IPS-NIHi7 (cell line): Measurements from ENCODE around the gene SHMT2.

Experiments
- DNase-seq: peaks from one replicate; pipeline ENCODE4 v3.0.0; 2012; ENCODE audit warnings: mixed read lengths; ENCODE audit errors: extremely low spot score

Gene SHMT2

GRCh38 chr12:57198329-57198728, 31.2 kb upstream of the SHMT2 start:
- DNase-seq = no peak

- DNase-seq = no peak
Observed at GRCh38 chr12:57199191-57199590, 30.3 kb upstream of the SHMT2 start.

- DNase-seq = no peak
Observed at GRCh38 chr12:57200497-57200896, 29.0 kb upstream of the SHMT2 start.

- DNase-seq = no peak
Observed at GRCh38 chr12:57201219-57201618, 28.3 kb upstream of the SHMT2 start.

GRCh38 chr12:57201631-57202030, 27.9 kb upstream of the SHMT2 start:
- DNase-seq = no peak

GRCh38 chr12:57202321-57202720, 27.2 kb upstream of the SHMT2 start:
- DNase-seq = no peak

- no peak for DNase-seq
Observed at GRCh38 chr12:57203201-57203600, 26.3 kb upstream of the SHMT2 start.

- no peak for DNase-seq
Observed at GRCh38 chr12:57203791-57204190, 25.7 kb upstream of the SHMT2 start.

GRCh38 chr12:57204454-57204853, 25.1 kb upstream of the SHMT2 start:
- DNase-seq = no peak

- no peak for DNase-seq
Observed at GRCh38 chr12:57205186-57205585, 24.3 kb upstream of the SHMT2 start.

- no peak for DNase-seq
Observed at GRCh38 chr12:57205931-57206330, 23.6 kb upstream of the SHMT2 start.

- DNase-seq = no peak
Observed at GRCh38 chr12:57207731-57208630, 21.5 kb upstream of the SHMT2 start.

GRCh38 chr12:57208631-57209282, 20.8 kb upstream of the SHMT2 start:
- no peak for DNase-seq

- DNase-seq = no peak
Observed at GRCh38 chr12:57209916-57210315, 19.6 kb upstream of the SHMT2 start.

- DNase-seq = no peak
Observed at GRCh38 chr12:57210461-57210860, 19.1 kb upstream of the SHMT2 start.

- no peak for DNase-seq
Observed at GRCh38 chr12:57210926-57211692, 18.4 kb upstream of the SHMT2 start.

GRCh38 chr12:57211791-57212700, 17.5 kb upstream of the SHMT2 start:
- no peak for DNase-seq

GRCh38 chr12:57212701-57213057, 16.8 kb upstream of the SHMT2 start:
- DNase-seq = no peak

- DNase-seq = peak; percentile 92
Observed at GRCh38 chr12:57213058-57213715, 16.3 kb upstream of the SHMT2 start.

GRCh38 chr12:57213763-57214397, 15.6 kb upstream of the SHMT2 start:
- no peak for DNase-seq
